ENCODE measurements around the gene GNAT3.

GRCh38 chr7:80529362-80529761 is 17.5 kb upstream of the GNAT3 start:
- TF ChIP-seq POLR2A (IDR thresholded peaks at IDR 0.05) (no peak), CTCF (IDR thresholded peaks at IDR 0.05) (no peak)
